Spleen (tissue), 7 donors: ENCODE data around the gene PCDHGB6.
"Not testable (repeated sequence)": the region's sequence is repeated elsewhere in the genome, so short reads cannot be mapped to it uniquely, and the experiment has no call there.

Experiments
- POLR2A ChIP-seq, 3 donors: fragments of 450-650 bp; IDR thresholded peaks; one replicate each; pipeline ENCODE4 v1.5.1; 2017; ENCODE audit warnings: antibody characterized with exemption in 3 of 3, mild to moderate bottlenecking in 1 of 3
- POLR2AphosphoS5 ChIP-seq, 3 donors: sonication (generic); formaldehyde crosslinking; IDR thresholded peaks; one replicate each; pipeline ENCODE4 v1.5.1; 2017; ENCODE audit warnings: antibody characterized with exemption in 3 of 3
- TF ChIP-seq, protein P1 (sequence below), 11 experiments: fragments of 200-600 bp in 7 of 11; fragments of 450-650 bp in 4 of 11; sonication (generic) in 4 of 11; IDR thresholded peaks in 8 of 11; conservative IDR thresholded peaks in 3 of 11; 1 replicate in 7 of 11; 2 replicates in 4 of 11; pipeline versions ENCODE4 v1.4.0 to v1.8.0; 2016 to 2021; ENCODE audit warnings: antibody characterized with exemption in 11 of 11, inconsistent platforms in 4 of 11, mild to moderate bottlenecking in 1 of 11
- donor health status: DM: no; HTN: no; CAD: no; lungs with moderate emphysema.
- donor health status: DM: no; HTN: no; CAD: no.
- donor health status: DM: no; HTN: no; CAD: no.

DNA sequence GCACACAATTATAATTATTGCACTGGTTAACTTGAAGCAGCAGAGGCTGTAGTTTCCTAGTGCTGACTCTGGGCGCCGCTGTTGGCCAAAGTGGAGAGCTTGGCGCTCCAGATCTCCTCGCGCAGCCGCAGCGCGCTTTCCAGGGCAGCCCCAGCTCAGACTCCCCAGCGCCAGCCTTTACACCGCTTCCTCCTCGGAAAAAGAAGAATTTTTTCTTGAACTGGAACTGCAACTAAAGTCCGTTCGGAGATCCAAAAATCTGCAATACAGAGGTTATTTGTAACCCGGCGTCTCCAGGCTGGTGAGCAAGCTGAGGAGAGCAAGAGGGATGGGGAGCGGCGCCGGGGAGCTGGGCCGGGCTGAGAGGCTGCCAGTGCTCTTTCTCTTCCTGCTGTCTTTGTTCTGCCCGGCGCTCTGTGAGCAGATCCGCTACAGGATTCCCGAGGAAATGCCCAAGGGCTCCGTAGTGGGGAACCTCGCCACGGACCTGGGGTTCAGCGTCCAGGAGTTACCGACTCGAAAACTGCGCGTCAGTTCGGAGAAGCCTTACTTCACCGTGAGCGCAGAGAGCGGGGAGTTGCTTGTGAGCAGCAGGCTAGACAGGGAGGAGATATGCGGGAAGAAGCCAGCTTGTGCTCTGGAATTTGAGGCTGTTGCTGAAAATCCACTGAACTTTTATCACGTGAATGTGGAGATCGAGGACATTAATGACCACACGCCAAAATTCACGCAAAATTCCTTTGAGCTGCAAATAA is 20.1 kb upstream of the PCDHGB6 start, which contains the start of gene PCDHGB4:
- not testable (repeated sequence) for TF ChIP-seq POLR2A, POLR2AphosphoS5 (IDR thresholded peaks at IDR 0.05)
- TF ChIP-seq, protein P1, sequence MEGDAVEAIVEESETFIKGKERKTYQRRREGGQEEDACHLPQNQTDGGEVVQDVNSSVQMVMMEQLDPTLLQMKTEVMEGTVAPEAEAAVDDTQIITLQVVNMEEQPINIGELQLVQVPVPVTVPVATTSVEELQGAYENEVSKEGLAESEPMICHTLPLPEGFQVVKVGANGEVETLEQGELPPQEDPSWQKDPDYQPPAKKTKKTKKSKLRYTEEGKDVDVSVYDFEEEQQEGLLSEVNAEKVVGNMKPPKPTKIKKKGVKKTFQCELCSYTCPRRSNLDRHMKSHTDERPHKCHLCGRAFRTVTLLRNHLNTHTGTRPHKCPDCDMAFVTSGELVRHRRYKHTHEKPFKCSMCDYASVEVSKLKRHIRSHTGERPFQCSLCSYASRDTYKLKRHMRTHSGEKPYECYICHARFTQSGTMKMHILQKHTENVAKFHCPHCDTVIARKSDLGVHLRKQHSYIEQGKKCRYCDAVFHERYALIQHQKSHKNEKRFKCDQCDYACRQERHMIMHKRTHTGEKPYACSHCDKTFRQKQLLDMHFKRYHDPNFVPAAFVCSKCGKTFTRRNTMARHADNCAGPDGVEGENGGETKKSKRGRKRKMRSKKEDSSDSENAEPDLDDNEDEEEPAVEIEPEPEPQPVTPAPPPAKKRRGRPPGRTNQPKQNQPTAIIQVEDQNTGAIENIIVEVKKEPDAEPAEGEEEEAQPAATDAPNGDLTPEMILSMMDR (IDR thresholded peaks at IDR 0.05 in 8 of 11, conservative IDR thresholded peaks at IDR 0.05 in 3 of 11) = peak in 4 of 11 experiments; percentile 19 to 33 (median 26)
